H54 (cell line): ENCODE measurements around the gene CREG2.

Experiments used
- DNase-seq: peaks from one replicate; pipeline ENCODE4 v3.0.0; 2011; ENCODE audit warnings: low spot score, mixed read lengths; ENCODE audit not compliant: insufficient read length
- FAIRE-seq: peaks from 3 replicates; lab custom pipeline; 2011; peaks lifted over from hg19 to GRCh38; lab: Jason Lieb, UNC
- POLR2A ChIP-seq: IDR thresholded peaks from 2 replicates; pipeline ENCODE4 v1.6.1; 2011; ENCODE audit warnings: low read depth, mild to moderate bottlenecking, low read length

Gene CREG2

DNA sequence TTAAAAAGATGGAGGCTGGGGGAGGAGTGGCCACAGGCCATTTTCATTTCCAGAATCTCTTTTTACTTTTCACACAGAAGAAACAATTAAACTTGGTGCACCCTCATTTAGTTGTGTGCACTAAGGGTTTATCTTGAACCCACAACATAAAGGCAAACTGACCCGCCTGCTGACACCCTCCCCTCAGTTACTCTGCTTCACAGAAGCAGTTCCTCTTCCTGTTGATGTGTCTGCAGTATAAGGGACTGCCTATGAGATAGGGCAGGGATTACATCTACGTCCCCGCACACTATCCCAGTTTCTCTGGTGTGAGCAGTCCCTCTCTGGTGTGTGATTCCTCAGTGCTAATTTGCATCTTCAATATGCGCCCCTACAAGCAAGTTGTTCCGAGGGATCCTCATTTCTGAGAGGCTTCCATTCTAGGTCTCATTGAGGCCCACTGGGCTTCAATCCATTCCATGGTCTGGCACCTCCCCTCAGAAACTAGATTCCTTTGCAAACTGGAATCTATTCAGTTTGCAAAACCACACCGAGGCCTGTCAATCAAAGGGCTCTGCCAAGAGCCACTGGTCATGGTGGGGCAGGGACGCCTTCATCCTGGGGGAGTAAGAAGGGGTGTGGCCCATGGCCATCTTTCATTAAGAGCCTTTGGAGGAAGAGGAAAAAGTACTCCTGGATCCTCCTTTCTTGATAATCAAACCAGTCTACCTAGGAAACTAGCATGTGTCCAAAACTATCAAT, 12.3 kb downstream of the CREG2 start:
- FAIRE-seq (no peak), DNase-seq (no peak)
- TF ChIP-seq POLR2A = no peak

DNA sequence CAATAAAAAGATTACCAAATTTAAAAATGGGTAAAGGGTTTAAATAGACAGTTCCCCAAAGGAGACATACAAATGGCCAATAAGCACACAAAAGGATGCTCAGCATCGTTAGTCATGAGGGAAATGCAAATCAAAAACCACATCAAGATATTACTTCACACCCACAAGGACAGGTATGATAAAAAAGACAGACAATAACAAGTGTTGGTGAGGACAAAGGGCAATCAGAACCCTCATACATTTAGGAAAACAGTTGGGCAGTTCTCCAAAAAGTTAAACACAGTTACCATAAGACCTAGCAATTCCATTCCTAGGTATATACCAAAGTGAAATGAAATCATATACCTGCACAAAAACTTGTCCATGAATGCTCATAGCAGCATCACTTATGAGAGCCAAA, 14.5 kb downstream of the CREG2 start:
- DNase-seq (no peak), FAIRE-seq (no peak)
- no peak for TF ChIP-seq POLR2A

DNA sequence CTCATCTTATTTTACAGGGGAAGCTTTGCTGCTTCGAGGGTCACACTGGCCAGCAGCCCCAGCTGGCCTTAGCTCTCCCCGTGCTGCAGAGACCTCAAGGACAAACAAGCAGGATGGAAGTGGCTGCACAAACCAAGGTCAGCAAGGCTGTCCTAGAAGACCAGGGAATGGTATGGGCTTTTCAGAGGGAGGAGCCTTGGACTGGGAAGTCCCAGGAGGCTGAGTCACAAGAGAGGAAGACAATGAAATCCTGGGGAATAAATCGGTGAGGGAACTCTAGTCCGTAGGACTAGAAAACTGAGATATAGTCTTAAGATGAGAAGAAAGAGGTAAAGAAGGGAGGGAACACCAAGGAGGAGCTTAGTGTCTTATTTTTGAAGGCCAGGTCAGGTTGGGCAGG, 15.7 kb downstream of the CREG2 start:
- FAIRE-seq = no peak
- no peak for TF ChIP-seq POLR2A
- DNase-seq = no peak

DNA sequence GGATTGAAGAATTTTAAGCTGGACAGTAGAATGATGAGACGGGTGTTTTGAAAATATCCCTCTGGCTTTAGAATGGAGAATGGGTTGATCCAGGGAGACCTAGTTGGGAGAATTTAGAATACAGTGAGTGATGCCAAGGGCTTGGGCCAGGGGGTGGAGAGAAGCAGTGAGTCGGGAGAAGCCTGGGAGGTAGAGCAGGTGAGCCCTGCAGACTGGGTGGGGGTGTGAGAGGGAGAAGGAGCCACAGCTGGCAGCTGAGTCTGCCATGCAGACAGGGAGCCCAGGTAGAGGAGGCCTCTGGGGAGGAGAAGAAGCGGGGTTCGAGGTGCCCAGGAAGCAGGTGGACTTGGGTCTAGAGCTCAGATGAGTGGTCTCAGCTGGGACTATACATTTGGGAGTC, 18.2 kb downstream of the CREG2 start:
- FAIRE-seq = no peak
- DNase-seq = no peak
- no peak for TF ChIP-seq POLR2A

DNA sequence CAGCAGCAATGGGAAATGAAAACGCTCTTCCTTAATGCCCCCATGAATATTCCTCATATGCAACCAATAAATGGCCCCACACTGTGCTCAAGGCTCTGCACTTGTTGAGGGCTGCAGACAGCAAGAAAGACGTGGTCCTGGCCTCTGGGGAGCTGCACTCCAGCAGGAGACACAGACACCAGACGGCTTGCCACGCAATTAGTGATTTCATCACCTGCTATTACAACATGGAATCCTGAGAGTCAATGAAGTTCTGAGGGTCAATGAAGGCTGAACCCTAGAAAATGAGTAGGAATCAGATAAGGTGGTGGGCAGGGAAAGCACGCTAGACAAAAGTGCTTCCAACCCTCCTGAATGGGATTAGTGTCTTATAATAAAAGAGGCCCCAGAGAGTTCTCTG, 18.9 kb downstream of the CREG2 start:
- FAIRE-seq (no peak), DNase-seq (no peak)
- no peak for TF ChIP-seq POLR2A

DNA sequence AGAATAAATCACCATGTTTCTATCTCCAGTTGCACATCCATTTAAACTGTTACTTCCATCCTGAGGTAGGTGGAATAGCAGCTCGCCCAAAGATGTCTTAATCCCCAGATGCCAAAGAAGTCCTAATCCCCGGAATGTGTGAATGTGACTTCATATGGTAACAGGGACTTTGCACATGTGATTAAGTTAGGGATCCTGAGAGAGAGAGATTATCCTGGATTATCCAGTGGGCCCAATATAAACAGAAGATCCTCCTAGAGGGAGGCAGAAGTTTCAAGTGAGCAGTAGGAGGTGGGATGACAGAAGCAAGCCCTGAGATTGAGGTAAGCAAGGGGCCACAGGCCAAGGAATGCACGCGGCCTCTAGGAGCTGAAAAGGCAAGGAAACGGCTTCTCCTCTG, 19.8 kb downstream of the CREG2 start:
- FAIRE-seq (no peak), DNase-seq (no peak)
- no peak for TF ChIP-seq POLR2A

DNA sequence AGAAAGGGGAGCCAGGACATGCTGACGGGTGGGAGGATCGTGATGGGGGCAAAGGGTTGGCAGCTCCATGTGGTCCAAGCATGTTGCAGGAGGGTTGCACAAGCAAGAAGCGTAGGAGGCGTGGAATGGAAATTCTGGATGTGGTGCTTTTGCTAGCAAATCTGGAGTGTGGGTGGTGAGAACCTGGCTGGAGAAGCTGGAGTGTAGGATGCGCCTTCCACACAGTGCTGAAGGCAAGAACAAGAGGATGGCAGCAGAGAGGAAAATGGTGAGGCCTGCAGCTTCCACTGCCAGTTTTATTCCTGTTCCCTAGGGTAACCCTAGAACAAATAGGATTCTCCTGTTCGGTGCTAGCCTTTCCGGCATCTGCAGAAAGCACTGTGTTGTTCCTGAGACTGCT, 22.4 kb downstream of the CREG2 start:
- no peak for FAIRE-seq
- no peak for DNase-seq
- TF ChIP-seq POLR2A = no peak

DNA sequence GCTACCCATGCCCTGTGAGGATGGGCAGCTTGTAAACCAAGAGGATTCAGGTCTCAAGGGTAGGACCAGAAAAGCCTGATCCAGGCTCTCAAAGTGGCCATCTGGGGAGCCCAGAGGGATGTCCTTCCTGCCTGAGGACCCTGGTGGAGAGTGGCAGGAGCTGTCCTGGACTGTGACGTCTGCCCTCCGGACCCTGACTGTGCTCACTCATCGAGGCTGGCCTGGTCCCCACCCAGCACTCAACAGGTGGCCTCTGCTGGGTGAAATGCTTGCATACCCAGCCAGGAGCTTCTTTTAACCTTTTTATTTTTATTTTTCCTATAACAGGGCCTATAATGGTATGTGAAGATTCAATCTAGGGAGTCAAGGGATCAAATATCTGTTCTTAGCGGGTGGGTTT, 24.5 kb downstream of the CREG2 start:
- no peak for FAIRE-seq
- TF ChIP-seq POLR2A = no peak
- DNase-seq = no peak

DNA sequence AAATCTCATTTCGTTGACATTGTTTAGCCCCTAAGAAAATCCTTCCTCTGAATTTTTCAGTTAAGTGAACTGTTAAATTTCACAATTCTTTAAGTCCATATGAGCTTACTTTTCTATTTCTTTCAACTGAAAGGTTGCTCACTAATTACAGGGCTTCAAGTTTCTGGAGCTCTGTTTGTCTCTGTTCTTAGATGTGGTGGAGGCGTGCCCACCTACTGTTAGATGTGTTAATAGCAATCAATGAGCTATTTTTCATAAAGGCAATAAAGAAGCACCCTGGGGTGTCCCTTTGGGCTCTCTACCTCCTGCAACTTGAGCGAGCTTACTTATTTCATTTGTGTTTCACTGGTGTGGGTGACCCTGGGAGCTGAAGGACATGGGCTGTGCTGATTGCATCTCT, 25.0 kb downstream of the CREG2 start:
- FAIRE-seq (no peak), DNase-seq (no peak)
- TF ChIP-seq POLR2A = no peak

DNA sequence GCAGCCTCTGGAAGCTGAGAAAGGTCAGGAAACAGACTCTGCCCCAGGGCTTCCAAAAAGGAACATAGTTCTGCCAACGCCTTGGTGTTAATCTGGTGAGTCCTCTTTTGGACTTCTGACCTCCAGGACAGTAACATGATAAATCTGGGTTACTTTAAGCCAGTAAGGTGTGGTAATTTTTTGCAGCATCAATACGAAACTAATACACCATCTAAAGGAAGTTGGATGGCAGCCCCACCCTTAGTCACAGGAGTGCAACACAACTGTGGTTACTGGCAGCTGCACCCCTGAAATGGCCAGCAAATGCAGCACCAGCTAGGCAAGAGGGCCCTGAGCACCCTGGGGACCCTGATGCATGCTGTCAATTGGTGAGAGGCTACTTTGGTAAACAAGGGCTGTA, 25.8 kb downstream of the CREG2 start:
- DNase-seq (no peak), FAIRE-seq (no peak)
- TF ChIP-seq POLR2A = no peak

DNA sequence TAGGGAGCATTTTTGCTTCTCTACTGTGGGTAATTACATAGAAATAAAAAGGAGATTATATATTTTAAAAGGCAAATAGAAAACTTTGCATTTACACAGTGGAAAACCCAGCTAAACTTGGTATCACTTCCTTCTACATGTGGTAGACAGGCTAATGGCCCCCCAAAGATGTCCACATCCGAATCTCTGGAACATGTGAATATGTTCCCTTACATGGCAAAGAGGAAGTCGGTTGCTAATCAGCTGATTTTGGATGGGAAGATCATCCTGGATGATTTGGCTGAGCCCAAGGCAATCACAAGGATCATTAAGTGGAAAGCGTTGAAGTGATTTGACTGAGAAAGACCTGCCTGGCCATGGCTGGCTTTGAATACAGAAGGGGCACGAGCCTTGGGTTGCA, 26.2 kb downstream of the CREG2 start:
- no peak for TF ChIP-seq POLR2A
- no peak for FAIRE-seq
- no peak for DNase-seq

DNA sequence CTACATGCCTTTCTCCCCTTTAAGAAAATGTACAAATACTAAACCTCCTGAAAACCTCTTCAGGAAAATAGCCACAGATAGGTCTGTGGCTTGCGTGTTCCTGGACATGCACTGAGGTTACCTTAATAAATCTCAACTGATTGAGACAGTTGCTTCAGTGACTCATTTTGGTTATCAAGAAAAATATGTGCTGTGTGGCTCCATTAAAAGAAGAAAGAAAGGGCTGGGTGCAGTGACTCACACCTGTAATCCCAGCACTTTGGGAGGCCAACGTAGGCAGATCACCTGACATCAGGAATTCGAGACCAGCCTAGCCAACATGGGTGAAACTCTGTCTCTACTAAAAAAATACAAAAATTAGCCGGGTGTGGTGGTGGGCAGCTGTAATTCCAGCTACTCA, 27.1 kb downstream of the CREG2 start:
- TF ChIP-seq POLR2A = no peak
- DNase-seq (peak; percentile 35), FAIRE-seq (peak; percentile 70)

DNA sequence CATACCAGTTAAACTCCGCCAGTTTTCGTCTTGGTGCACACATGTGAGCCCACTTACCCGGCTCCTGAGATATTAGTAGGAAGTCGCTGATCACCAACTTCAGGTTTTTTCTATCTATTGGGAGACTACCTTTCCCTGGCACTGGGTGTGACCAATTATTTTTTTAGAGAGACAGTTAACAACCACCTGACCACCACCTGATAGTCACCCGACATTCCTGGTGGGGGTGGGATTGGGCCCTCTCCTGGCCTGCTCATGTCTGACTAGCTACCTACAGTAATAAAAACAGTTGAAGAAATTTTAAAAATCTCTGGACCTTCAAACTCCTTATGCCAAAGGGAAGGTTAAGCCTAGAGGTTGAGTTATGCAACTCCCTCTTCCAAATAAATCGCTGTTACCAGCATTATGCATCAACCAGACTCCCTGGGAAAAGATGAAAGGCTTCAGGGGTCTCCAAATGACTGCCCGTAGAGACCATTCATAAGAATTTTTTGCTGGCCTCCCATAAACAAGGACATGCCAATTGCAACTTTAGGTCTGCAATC, 27.8 kb downstream of the CREG2 start:
- DNase-seq (no peak), FAIRE-seq (no peak)
- TF ChIP-seq POLR2A = no peak

DNA sequence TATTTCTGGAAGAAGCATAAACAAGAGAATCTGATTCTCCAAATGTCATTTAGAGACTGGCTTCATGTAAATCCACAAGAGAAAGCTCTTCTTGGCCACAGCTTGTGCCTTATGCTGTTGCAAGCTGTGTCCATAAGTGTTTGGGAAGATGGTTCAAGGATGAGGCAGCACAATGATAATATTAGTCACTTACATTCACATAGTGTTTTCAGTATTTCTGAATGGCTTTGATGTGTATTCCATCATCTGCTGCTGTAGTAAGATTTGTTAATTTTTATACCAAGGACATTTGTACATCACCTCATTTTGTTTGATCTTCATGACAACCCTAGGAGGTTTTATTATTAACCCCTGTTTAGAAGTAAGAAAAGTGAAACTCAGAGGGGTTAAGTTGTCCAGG, 29.9 kb downstream of the CREG2 start:
- DNase-seq = no peak
- FAIRE-seq = no peak

DNA sequence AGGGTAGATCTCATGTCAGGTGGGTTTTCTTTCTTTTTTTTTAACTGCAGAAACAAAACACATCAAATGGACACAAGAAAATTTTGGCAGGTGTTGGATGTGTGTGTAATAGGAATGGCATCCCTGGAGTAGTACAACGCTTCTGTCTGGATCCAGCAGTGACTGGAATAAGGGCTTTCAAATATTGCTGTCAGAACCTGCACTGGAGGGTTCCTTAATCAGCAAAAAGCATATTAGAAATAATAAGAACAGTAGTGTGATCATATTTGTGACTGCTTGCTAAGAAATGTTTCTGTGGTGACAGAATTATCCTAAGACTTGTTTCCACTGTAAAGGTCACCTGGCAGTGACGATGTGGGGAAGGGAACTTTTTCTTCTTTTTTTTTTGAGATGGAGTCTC, 30.8 kb downstream of the CREG2 start:
- FAIRE-seq = peak; percentile 78
- DNase-seq = no peak
- no peak for TF ChIP-seq POLR2A

More for the DNA sequence above, 29.9 kb downstream of the CREG2 start:
- no peak for TF ChIP-seq POLR2A
